NCI-H2081 treated with DMSO at 0.1 percent for 48 hours (cell line): Measurements from ENCODE around the gene PIEZO2.
"Not testable (repeated sequence)": the region's sequence is repeated elsewhere in the genome, so short reads cannot be mapped to it uniquely, and the experiment has no call there.

ENCODE experiments used
- DNase-seq: peaks from one replicate; lab custom pipeline; 2025; lab: John Stamatoyannopoulos, UW

PIEZO2 gene

GRCh38 chr18:10894501-10894900 lies 254.9 kb downstream of the PIEZO2 start:
- DNase-seq, result no peak

- no peak for DNase-seq
These were observed 255.6 kb downstream of the PIEZO2 start for GRCh38 chr18:10893761-10894160.

- DNase-seq, result no peak
These were observed 256.2 kb downstream of the PIEZO2 start for GRCh38 chr18:10893196-10893595.

- DNase-seq, result no peak
These were observed 256.6 kb downstream of the PIEZO2 start for GRCh38 chr18:10892786-10893185.

- no peak for DNase-seq
These were observed 259.3 kb downstream of the PIEZO2 start for GRCh38 chr18:10890022-10890421.

- no peak for DNase-seq
These were observed 270.7 kb downstream of the PIEZO2 start for GRCh38 chr18:10878703-10879102.

- DNase-seq, result no peak
These were observed 271.4 kb downstream of the PIEZO2 start for GRCh38 chr18:10877987-10878386.

- DNase-seq, result no peak
These were observed 273.6 kb downstream of the PIEZO2 start for GRCh38 chr18:10875811-10876210.

- no peak for DNase-seq
These were observed 277.1 kb downstream of the PIEZO2 start for GRCh38 chr18:10872304-10872703.

- no peak for DNase-seq
These were observed 284.6 kb downstream of the PIEZO2 start for GRCh38 chr18:10864722-10865121.

GRCh38 chr18:10863026-10863425 lies 286.3 kb downstream of the PIEZO2 start:
- DNase-seq, result no peak

- DNase-seq, result no peak
These were observed 288.4 kb downstream of the PIEZO2 start for GRCh38 chr18:10860928-10861327.

- no peak for DNase-seq
These were observed 289.0 kb downstream of the PIEZO2 start for GRCh38 chr18:10860382-10860781.

GRCh38 chr18:10858477-10858876 lies 290.9 kb downstream of the PIEZO2 start:
- no peak for DNase-seq

- DNase-seq, result no peak
These were observed 293.2 kb downstream of the PIEZO2 start for GRCh38 chr18:10856132-10856531.

- no peak for DNase-seq
These were observed 296.7 kb downstream of the PIEZO2 start for GRCh38 chr18:10852385-10853303.

GRCh38 chr18:10851824-10852319 lies 297.5 kb downstream of the PIEZO2 start:
- no peak for DNase-seq

- no peak for DNase-seq
These were observed 298.5 kb downstream of the PIEZO2 start for GRCh38 chr18:10850840-10851239.

GRCh38 chr18:10850216-10850615 lies 299.2 kb downstream of the PIEZO2 start:
- DNase-seq, result no peak

GRCh38 chr18:10847907-10848306 lies 301.5 kb downstream of the PIEZO2 start:
- DNase-seq, result no peak

- DNase-seq, result no peak
These were observed 302.0 kb downstream of the PIEZO2 start for GRCh38 chr18:10847408-10847790.

- DNase-seq, result no peak
These were observed 302.5 kb downstream of the PIEZO2 start for GRCh38 chr18:10846657-10847407.

GRCh38 chr18:10846035-10846434 lies 303.3 kb downstream of the PIEZO2 start:
- not testable (repeated sequence) for DNase-seq
